Fibroblast of lung (primary cell): ENCODE data around the gene ACAA2. TPM values are rescaled to one million over a fixed set of nuclear protein-coding genes. Genes with fewer than 3 reads are reported as not detected.

Experiments used
- DNase-seq, 2 donors: peaks; one replicate each; pipeline versions ENCODE4 v3.0.0 to v3.0.0-alpha.2; 2010; ENCODE audit warnings: low read depth in 2 of 2
- H2AFZ ChIP-seq: 2 replicates; pipeline ENCODE4 v1.5.1; 2012; ENCODE audit warnings: low read length, control low read depth, inconsistent platforms
- H3K27ac ChIP-seq: 2 replicates; pipeline ENCODE4 v1.5.1; 2011; ENCODE audit warnings: low read length, control low read depth; ENCODE audit not compliant: insufficient read depth
- H3K27me3 ChIP-seq: 2 replicates; pipeline ENCODE4 v1.5.1; 2011; ENCODE audit warnings: mild to moderate bottlenecking, low read length; ENCODE audit not compliant: control insufficient read depth, insufficient read depth
- H3K36me3 ChIP-seq: 2 replicates; pipeline ENCODE4 v1.5.1; 2011; ENCODE audit warnings: low read length; ENCODE audit not compliant: control insufficient read depth, insufficient read depth
- H3K4me1 ChIP-seq: 2 replicates; pipeline ENCODE4 v1.5.1; 2011; ENCODE audit warnings: low read length; ENCODE audit not compliant: control insufficient read depth, insufficient read depth; ENCODE audit errors: extremely low read depth
- H3K4me2 ChIP-seq: 2 replicates; pipeline ENCODE4 v1.5.1; 2011; ENCODE audit warnings: low read length, control low read depth; ENCODE audit not compliant: insufficient read depth; ENCODE audit errors: extremely low read depth
- H3K4me3 ChIP-seq, 4 experiments: fragments of 200-600 bp in 1 of 4; sonication (generic) in 1 of 4; replicated peaks in 1 of 4; 2 replicates each; pipeline ENCODE4 v1.5.1; 2011 to 2016; ENCODE audit warnings: low read length in 4 of 4, low read depth in 3 of 4, mild to moderate bottlenecking in 3 of 4, control low read depth in 2 of 4, inconsistent platforms in 1 of 4, mixed read lengths in 1 of 4; ENCODE audit not compliant: insufficient read depth in 1 of 4; ENCODE audit errors: control extremely low read depth in 1 of 4
- H3K79me2 ChIP-seq: 2 replicates; pipeline ENCODE4 v1.5.1; 2012; ENCODE audit warnings: mild to moderate bottlenecking, low read length, inconsistent platforms; ENCODE audit not compliant: control insufficient read depth, insufficient read depth
- H3K9ac ChIP-seq: 2 replicates; pipeline ENCODE4 v1.5.1; 2011; ENCODE audit warnings: mild to moderate bottlenecking, low read length, control low read depth; ENCODE audit not compliant: insufficient read depth
- H3K9me3 ChIP-seq: 2 replicates; pipeline ENCODE4 v1.5.1; 2012; ENCODE audit warnings: low read depth, low read length; ENCODE audit not compliant: control insufficient read depth, insufficient read depth
- H4K20me1 ChIP-seq: 2 replicates; pipeline ENCODE4 v1.5.1; 2011; ENCODE audit warnings: low read length; ENCODE audit not compliant: control insufficient read depth, insufficient read depth; ENCODE audit errors: extremely low read depth
- EZH2 ChIP-seq: IDR thresholded peaks from 2 replicates; pipeline ENCODE4 v1.5.1; 2012; ENCODE audit warnings: low read length, control low read depth, mild to moderate bottlenecking; ENCODE audit errors: missing control alignments
- polyA plus RNA-seq, 2 donors: library from polyadenylated mRNA; depleted of rRNA in 1 of 2; stranded (reverse) in 1 of 2; unstranded in 1 of 2; fragments of >200 nt; gene quantifications; 2 replicates each; pipeline ENCODE4 v1.2.1, GENCODE V29; 2011 to 2012; ENCODE audit warnings: missing spikeins in 1 of 2
- total RNA-seq: library from RNA; depleted of rRNA; stranded (reverse); fragments of >200 nt; gene quantifications from 2 replicates; pipeline ENCODE4 v1.2.1, GENCODE V29; 2014
- TF ChIP-seq, protein P1 (sequence below), 2 donors: IDR thresholded peaks in 1 of 2; conservative IDR thresholded peaks in 1 of 2; 1 replicate in 1 of 2; 2 replicates in 1 of 2; pipeline ENCODE4 v1.5.1; 2011 to 2012; ENCODE audit warnings: low read length in 2 of 2, control low read depth in 1 of 2, inconsistent platforms in 1 of 2, low read depth in 1 of 2, mild to moderate bottlenecking in 1 of 2

Gene ACAA2
- total and polyA plus RNA-seq, 2 donors (not counting 1 experiment from before 2014, with no cell fraction given) = 27.1 to 38.5 TPM

DNA sequence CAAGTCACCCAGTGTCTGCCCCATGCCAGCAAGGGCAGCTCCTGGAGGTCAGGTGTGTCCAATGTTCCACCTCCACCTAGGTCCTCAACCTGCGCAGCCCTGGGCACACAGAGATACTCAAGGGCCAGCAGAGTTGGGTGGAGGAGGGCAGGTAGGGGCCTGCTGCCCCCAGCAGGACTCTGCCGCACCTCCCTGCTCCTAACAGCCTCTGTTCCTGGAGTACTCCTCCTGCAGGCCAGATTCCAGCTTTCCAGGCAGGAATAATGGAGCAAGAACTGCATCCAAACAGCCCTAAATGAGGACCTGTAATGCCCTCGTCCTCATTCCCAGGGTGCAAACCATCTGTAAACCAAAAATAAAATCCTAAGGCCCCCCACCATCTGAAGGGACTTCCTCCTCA is 44.4 kb upstream of the ACAA2 start:
- no peak for DNase-seq
- no peaks in the 10 kb centered on the region for H3K4me1 ChIP-seq
- H4K20me1 ChIP-seq = no peaks in the 10 kb centered on the region
- H3K4me2 ChIP-seq = no peak overlapping the region
- H3K36me3 ChIP-seq = no peaks in the 10 kb centered on the region
- H3K9ac ChIP-seq = no peak overlapping the region
- no peak overlapping the region for H3K27ac ChIP-seq
- H3K79me2 ChIP-seq = no peaks in the 10 kb centered on the region
- H3K27me3 ChIP-seq = no peaks in the 10 kb centered on the region
- H2AFZ ChIP-seq = no peak overlapping the region
- H3K9me3 ChIP-seq = no peaks in the 10 kb centered on the region
- H3K4me3 ChIP-seq = no peak overlapping the region
- TF ChIP-seq, protein P1, sequence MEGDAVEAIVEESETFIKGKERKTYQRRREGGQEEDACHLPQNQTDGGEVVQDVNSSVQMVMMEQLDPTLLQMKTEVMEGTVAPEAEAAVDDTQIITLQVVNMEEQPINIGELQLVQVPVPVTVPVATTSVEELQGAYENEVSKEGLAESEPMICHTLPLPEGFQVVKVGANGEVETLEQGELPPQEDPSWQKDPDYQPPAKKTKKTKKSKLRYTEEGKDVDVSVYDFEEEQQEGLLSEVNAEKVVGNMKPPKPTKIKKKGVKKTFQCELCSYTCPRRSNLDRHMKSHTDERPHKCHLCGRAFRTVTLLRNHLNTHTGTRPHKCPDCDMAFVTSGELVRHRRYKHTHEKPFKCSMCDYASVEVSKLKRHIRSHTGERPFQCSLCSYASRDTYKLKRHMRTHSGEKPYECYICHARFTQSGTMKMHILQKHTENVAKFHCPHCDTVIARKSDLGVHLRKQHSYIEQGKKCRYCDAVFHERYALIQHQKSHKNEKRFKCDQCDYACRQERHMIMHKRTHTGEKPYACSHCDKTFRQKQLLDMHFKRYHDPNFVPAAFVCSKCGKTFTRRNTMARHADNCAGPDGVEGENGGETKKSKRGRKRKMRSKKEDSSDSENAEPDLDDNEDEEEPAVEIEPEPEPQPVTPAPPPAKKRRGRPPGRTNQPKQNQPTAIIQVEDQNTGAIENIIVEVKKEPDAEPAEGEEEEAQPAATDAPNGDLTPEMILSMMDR (conservative IDR thresholded peaks at IDR 0.05 in 1 of 2, IDR thresholded peaks at IDR 0.05 in 1 of 2; ENCODE audit: low read depth in 1 of 2, low read length in 2 of 2) = peak in 1 of 2 donors; percentile 14
- TF ChIP-seq EZH2 = no peak

DNA sequence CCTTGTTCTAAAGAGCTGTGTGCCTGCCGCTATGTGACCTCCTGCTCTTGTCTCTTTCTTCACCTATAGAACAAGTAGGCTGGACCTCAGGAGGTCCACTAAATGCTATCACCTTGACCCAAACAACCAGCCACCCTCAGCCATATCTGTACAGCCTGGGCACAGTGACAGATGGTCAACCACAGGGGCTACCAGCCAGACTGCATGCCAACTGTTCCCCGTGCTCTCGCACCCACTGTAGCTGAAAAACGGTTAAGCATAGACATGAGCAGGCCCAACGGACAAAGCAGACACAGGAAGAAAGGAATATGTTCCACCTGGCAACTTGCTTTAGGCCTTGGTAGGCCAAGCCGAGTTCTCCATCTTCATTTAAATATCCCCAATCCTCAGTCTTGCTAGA is 43.2 kb upstream of the ACAA2 start:
- Histone ChIP-seq H3K27ac (no peak overlapping the region), H3K4me3 (no peak overlapping the region), H2AFZ (no peak overlapping the region), H4K20me1 (no peaks in the 10 kb centered on the region), H3K9me3 (no peaks in the 10 kb centered on the region), H3K4me2 (no peak overlapping the region), H3K79me2 (no peaks in the 10 kb centered on the region), H3K27me3 (no peaks in the 10 kb centered on the region), H3K36me3 (no peaks in the 10 kb centered on the region), H3K4me1 (no peaks in the 10 kb centered on the region), H3K9ac (no peak overlapping the region)
- DNase-seq = no peak
- TF ChIP-seq, protein P1 (conservative IDR thresholded peaks at IDR 0.05 in 1 of 2, IDR thresholded peaks at IDR 0.05 in 1 of 2; ENCODE audit: low read depth in 1 of 2, low read length in 2 of 2) = no peak
- TF ChIP-seq EZH2 = no peak

DNA sequence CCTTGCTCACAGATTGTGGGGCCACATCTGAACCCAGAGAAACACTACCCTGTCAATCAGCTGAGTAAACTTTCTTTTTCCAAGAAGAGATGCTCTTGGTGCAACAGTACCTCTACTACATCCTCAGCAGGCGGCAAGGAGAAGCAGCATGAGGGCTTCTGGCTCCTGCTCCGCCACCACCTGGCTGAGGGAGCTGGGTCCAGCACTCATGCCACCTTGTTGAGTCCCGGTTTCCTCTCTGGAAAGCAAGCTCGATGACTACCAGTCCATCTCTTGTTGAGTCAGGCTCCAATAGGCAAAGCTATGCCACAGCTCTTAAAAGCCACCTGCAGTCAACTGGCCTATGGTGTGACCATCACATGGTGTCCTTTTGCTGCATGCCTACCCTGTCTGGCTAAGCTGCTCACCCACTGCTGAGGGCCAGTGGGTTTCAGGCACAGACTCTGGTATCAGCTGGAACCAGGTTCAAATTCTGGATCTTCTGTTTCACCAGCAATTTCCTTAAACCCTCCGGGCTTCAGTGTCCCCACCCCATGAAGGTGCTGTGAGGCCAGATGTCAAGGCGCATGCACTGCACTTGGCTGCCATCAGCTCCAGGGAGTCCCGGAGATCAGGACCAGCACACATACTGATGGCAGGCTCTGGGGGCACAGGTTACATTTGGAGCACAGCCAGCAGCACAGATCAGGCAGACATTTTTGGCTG is 42.5 kb upstream of the ACAA2 start:
- no peak overlapping the region for H3K4me2 ChIP-seq
- no peaks in the 10 kb centered on the region for H3K27me3 ChIP-seq
- H3K4me1 ChIP-seq = no peaks in the 10 kb centered on the region
- H3K79me2 ChIP-seq = no peaks in the 10 kb centered on the region
- TF ChIP-seq, protein P1 (conservative IDR thresholded peaks at IDR 0.05 in 1 of 2, IDR thresholded peaks at IDR 0.05 in 1 of 2; ENCODE audit: low read depth in 1 of 2, low read length in 2 of 2) = no peak
- no peak overlapping the region for H2AFZ ChIP-seq
- H4K20me1 ChIP-seq = no peaks in the 10 kb centered on the region
- no peak for DNase-seq
- no peak overlapping the region for H3K9ac ChIP-seq
- no peaks in the 10 kb centered on the region for H3K36me3 ChIP-seq
- H3K9me3 ChIP-seq = no peaks in the 10 kb centered on the region
- H3K27ac ChIP-seq = no peak overlapping the region
- H3K4me3 ChIP-seq = no peak overlapping the region
